Esophagus muscularis mucosa (tissue), 4 donors: ENCODE measurements around the gene RAB14. TPM values are rescaled to one million over a fixed set of nuclear protein-coding genes. Genes with fewer than 3 reads are reported as not detected.

Source experiments
- DNase-seq: peaks from one replicate; pipeline ENCODE4 v3.0.0-alpha.2; 2017; ENCODE audit errors: extremely low spot score
- H3K27ac ChIP-seq, 4 donors: fragments of 200-600 bp; sonication (generic); replicated peaks in 1 of 4; 1 replicate in 3 of 4; 2 replicates in 1 of 4; pipeline ENCODE4 v1.5.1; 2016 to 2019; ENCODE audit warnings: mild to moderate bottlenecking in 1 of 4
- H3K27me3 ChIP-seq, 4 donors: fragments of 200-600 bp; sonication (generic); one replicate each; pipeline versions ENCODE4 v1.5.1 to v1.6.0; 2016 to 2019
- H3K36me3 ChIP-seq, 4 donors: fragments of 200-600 bp; sonication (generic); one replicate each; pipeline ENCODE4 v1.5.1; 2016 to 2019
- H3K4me1 ChIP-seq, 4 donors: fragments of 200-600 bp; sonication (generic); one replicate each; pipeline ENCODE4 v1.5.1; 2016 to 2019
- H3K4me3 ChIP-seq, 4 donors: fragments of 200-600 bp; sonication (generic); 1 replicate in 2 of 4; 2 replicates in 2 of 4; pipeline ENCODE4 v1.5.1; 2016 to 2019; ENCODE audit warnings: mild to moderate bottlenecking in 4 of 4, moderate library complexity in 1 of 4
- H3K9me3 ChIP-seq, 4 donors: fragments of 200-600 bp; sonication (generic); 1 replicate in 3 of 4; 2 replicates in 1 of 4; pipeline ENCODE4 v1.5.1; 2016 to 2019
- CTCF ChIP-seq, 3 experiments: fragments of 200-600 bp in 2 of 3; fragments of 450-650 bp in 1 of 3; sonication (generic) in 2 of 3; IDR thresholded peaks; one replicate each; pipeline ENCODE4 v1.5.1; 2017 to 2019; ENCODE audit warnings: antibody characterized with exemption in 3 of 3, mild to moderate bottlenecking in 2 of 3, moderate library complexity in 1 of 3
- EP300 ChIP-seq: sonication (generic); formaldehyde crosslinking; IDR thresholded peaks from one replicate; pipeline ENCODE4 v1.6.1; 2017; ENCODE audit warnings: antibody characterized with exemption
- POLR2A ChIP-seq: fragments of 450-650 bp; IDR thresholded peaks from one replicate; pipeline ENCODE4 v1.6.1; 2017; ENCODE audit warnings: antibody characterized with exemption, moderate library complexity, mild to moderate bottlenecking, low read depth
- POLR2AphosphoS5 ChIP-seq, 2 donors: sonication (generic); formaldehyde crosslinking; IDR thresholded peaks; one replicate each; pipeline ENCODE4 v1.6.1; 2017; ENCODE audit warnings: antibody characterized with exemption in 2 of 2
- WGBS: methylation state at CpG from one replicate; pipeline ENCODE4 v1.1.5; 2018; 5-methylcytosine and 5-hydroxymethylcytosine counted together
- intact Hi-C: fragments of 100-400 bp; cut with DNase I; formaldehyde crosslinking; loops from one replicate; pipeline ENCODE4 v1.15.1; 2023
- total RNA-seq, 4 donors: library from RNA; depleted of rRNA; stranded (reverse); fragments of >200 nt; gene quantifications; one replicate each; pipeline versions ENCODE4 v1.1.0 to v1.2.1, GENCODE V29; 2016

Gene RAB14
- total RNA-seq, 4 donors from 2014 or later, result 28.5 to 30.7 (median 29.5) TPM

GRCh38 chr9:121234832-121235161, 33.1 kb upstream of the RAB14 start:
- 97% methylated on average over 6 of the region's 6 CpGs for WGBS
- H3K36me3 ChIP-seq, result peaks cover 0 to 4% (median 0%) of the 10 kb centered on the region in 4 donors
- no peaks in the 10 kb centered on the region for H3K27me3 ChIP-seq
- intact Hi-C loops, result no loop called here
- DNase-seq, result no peak
- H3K4me1 ChIP-seq, result no peaks in the 10 kb centered on the region
- H3K9me3 ChIP-seq, result no peaks in the 10 kb centered on the region
- TF ChIP-seq POLR2A (no peak), EP300 (no peak), CTCF (IDR thresholded peaks at IDR 0.05) (no peak), POLR2AphosphoS5 (IDR thresholded peaks at IDR 0.05) (no peak)
- H3K4me3 ChIP-seq, result no peak overlapping the region
- no peak overlapping the region for H3K27ac ChIP-seq

GRCh38 chr9:121233906-121234831, 32.5 kb upstream of the RAB14 start:
- no peak overlapping the region for H3K27ac ChIP-seq
- intact Hi-C loops, result no loop called here
- H3K9me3 ChIP-seq, result no peaks in the 10 kb centered on the region
- peaks cover 0 to 4% (median 0%) of the 10 kb centered on the region in 4 donors for H3K36me3 ChIP-seq
- TF ChIP-seq CTCF (IDR thresholded peaks at IDR 0.05) (no peak), POLR2AphosphoS5 (IDR thresholded peaks at IDR 0.05) (no peak), POLR2A (no peak), EP300 (no peak)
- H3K4me1 ChIP-seq, result no peaks in the 10 kb centered on the region
- H3K4me3 ChIP-seq, result no peak overlapping the region
- 89% methylated on average over 11 of the region's 11 CpGs for WGBS
- no peak for DNase-seq
- no peaks in the 10 kb centered on the region for H3K27me3 ChIP-seq

DNA sequence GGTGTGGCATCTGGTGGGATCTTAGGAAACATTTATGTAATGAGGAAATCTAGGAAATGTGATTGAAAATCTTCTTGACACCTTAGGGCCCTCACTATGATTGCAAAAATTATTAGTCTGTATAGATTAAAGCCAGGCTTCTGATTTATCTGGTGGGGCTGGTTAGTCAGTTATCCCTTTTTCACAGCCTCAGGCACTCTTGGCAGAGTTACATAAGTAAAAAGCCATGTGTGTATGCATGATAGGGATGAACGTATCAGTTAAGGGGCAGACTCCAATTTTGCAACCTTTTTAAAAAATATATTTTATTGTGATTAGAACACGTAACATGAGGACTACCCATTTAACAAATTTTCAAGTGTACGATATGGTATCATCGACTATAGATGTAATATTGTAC, 30.6 kb upstream of the RAB14 start:
- no peaks in the 10 kb centered on the region for H3K9me3 ChIP-seq
- no peak for DNase-seq
- H3K4me3 ChIP-seq, result no peak overlapping the region
- 96% methylated on average over 4 of the region's 4 CpGs for WGBS
- peaks cover 0 to 4% (median 0%) of the 10 kb centered on the region in 4 donors for H3K36me3 ChIP-seq
- TF ChIP-seq EP300, result no peak
- TF ChIP-seq POLR2AphosphoS5 (IDR thresholded peaks at IDR 0.05), result no peak
- no peak for TF ChIP-seq CTCF (IDR thresholded peaks at IDR 0.05)
- no peak for TF ChIP-seq POLR2A
- no peak overlapping the region for H3K27ac ChIP-seq
- no peaks in the 10 kb centered on the region for H3K4me1 ChIP-seq
- intact Hi-C loops, result no loop called here
- H3K27me3 ChIP-seq, result no peaks in the 10 kb centered on the region

GRCh38 chr9:121230256-121230655, 28.6 kb upstream of the RAB14 start:
- H3K36me3 ChIP-seq, result peaks cover 0 to 4% (median 0%) of the 10 kb centered on the region in 4 donors
- TF ChIP-seq POLR2AphosphoS5 (IDR thresholded peaks at IDR 0.05) (no peak), POLR2A (no peak), EP300 (no peak), CTCF (IDR thresholded peaks at IDR 0.05) (no peak)
- no peak for DNase-seq
- H3K4me1 ChIP-seq, result no peaks in the 10 kb centered on the region
- H3K27me3 ChIP-seq, result no peaks in the 10 kb centered on the region
- intact Hi-C loops, result no loop called here
- no peak overlapping the region for H3K27ac ChIP-seq
- WGBS, result 93% methylated on average over 5 of the region's 5 CpGs
- H3K4me3 ChIP-seq, result no peak overlapping the region
- H3K9me3 ChIP-seq, result no peaks in the 10 kb centered on the region
